Omental fat pad (tissue), 4 donors: ENCODE measurements around the gene NDUFS7. TPM values are rescaled to one million over a fixed set of nuclear protein-coding genes. Genes with fewer than 3 reads are reported as not detected.

Experiments
- ATAC-seq: fragments of 150-250 bp; one replicate; pipeline ENCODE4 v1.9.1; 2016; ENCODE audit warnings: mild to moderate bottlenecking, moderate library complexity; ENCODE audit not compliant: low FRiP score
- DNase-seq: peaks from one replicate; pipeline ENCODE4 v3.0.0-alpha.2; 2019; ENCODE audit warnings: low spot score
- total RNA-seq, 4 donors: library from RNA; depleted of rRNA; stranded (reverse); fragments of >200 nt; gene quantifications; one replicate each; pipeline ENCODE4 v1.1.0, GENCODE V29; 2016
- TF ChIP-seq, protein P1 (sequence below), 3 donors: fragments of 450-650 bp; IDR thresholded peaks; one replicate each; pipeline ENCODE4 v1.5.1; 2016 to 2017; ENCODE audit warnings: antibody characterized with exemption in 3 of 3, mild to moderate bottlenecking in 3 of 3, moderate library complexity in 2 of 3

The NDUFS7 gene
- total RNA-seq, 4 donors from 2014 or later: 80.3 to 121 (median 114) TPM

DNA sequence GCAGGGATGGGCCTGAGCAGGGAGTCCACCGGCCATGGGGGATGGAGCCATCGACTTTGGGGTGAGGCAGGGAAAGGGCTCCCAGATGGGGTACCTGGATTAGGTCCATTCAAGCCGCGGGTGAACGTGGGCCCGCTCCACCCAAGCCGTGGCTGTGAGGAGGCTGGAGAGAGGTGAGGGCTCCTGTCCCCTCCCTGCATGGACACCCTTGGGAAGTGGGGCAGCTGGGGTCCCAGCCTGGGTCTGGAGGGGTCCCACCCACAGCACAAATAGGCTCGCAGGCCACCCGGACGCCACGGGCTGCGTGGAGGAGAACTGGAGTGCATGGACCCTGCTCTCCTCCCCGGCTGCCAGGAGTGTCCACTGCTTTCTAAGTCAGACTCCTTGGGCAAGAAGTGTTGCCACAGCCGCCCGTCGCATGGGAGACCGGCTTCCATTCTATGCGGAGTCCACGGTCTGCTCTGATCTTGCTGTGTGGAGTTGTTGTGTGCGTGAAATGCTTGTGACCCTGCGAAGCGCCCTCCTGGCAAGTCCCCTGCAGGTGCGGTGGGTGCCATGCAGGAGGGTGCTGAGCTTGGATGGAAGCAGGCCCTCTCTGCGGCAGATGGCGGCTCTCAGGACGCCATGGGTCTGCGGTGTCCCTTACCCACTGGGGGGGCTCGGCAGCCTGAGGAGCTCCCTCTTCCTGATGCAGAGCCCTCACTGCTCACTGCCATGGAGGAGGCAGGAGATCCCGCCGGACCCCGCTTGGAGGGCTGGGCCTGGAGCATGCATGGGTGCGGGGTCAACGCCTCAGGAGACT is 25.7 kb downstream of the NDUFS7 start:
- TF ChIP-seq, protein P1, sequence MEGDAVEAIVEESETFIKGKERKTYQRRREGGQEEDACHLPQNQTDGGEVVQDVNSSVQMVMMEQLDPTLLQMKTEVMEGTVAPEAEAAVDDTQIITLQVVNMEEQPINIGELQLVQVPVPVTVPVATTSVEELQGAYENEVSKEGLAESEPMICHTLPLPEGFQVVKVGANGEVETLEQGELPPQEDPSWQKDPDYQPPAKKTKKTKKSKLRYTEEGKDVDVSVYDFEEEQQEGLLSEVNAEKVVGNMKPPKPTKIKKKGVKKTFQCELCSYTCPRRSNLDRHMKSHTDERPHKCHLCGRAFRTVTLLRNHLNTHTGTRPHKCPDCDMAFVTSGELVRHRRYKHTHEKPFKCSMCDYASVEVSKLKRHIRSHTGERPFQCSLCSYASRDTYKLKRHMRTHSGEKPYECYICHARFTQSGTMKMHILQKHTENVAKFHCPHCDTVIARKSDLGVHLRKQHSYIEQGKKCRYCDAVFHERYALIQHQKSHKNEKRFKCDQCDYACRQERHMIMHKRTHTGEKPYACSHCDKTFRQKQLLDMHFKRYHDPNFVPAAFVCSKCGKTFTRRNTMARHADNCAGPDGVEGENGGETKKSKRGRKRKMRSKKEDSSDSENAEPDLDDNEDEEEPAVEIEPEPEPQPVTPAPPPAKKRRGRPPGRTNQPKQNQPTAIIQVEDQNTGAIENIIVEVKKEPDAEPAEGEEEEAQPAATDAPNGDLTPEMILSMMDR (IDR thresholded peaks at IDR 0.05): no peak
- ATAC-seq (no peak), DNase-seq (no peak)

DNA sequence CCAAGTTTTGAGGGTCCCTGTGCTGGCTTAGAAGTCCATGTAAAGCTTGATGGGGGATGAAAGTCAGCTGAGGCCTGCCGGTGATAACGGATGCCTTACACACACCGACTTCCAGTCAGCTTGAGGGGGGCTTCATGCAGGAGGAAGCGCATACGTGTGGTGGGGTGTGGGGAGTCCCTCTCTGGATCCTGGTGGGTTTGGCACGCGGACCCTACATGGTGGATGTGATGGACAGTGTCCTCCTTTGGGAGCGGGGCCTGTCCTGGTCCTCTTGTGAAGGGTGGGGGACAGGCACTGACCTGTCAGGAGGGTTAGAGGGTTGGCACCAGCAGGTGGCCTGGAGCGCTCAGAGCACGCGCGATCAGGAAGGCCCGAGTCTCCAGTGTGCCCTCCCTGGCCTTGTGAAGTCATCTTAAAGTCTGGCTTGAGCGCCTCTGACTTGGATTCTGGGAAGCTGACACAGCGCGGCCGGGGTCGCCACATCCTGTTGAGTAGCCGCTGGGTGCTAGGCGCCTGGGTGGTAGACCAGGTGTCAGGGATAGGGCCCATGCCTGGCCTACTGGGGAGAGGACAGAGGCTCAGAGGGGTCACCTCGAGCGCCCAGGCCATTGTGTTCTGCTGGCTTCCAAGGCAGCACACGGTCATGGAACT is 26.6 kb downstream of the NDUFS7 start:
- no peak for DNase-seq
- no peak for ATAC-seq
- TF ChIP-seq, protein P1 (IDR thresholded peaks at IDR 0.05): no peak

DNA sequence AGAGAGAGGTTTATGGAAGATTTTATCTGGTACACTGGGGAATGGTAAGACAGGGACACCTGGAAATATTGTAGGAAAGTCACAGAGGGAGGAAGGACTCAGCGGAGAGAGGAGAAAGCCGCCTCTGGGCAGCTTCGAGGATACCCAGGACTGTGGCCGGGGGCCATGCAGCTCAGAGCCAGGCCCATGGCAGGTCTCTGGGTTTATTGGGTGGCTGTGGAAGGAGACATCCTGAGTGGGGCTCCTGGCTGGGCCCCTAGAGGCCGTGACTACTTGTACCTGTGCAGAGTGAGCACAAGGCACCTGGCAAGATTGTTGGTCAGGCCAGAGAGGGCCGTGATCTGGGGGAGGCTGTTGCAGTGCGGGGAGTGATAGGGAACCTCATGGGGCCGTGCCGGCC is 27.1 kb downstream of the NDUFS7 start:
- DNase-seq: no peak
- TF ChIP-seq, protein P1 (IDR thresholded peaks at IDR 0.05): no peak
- no peak for ATAC-seq

DNA sequence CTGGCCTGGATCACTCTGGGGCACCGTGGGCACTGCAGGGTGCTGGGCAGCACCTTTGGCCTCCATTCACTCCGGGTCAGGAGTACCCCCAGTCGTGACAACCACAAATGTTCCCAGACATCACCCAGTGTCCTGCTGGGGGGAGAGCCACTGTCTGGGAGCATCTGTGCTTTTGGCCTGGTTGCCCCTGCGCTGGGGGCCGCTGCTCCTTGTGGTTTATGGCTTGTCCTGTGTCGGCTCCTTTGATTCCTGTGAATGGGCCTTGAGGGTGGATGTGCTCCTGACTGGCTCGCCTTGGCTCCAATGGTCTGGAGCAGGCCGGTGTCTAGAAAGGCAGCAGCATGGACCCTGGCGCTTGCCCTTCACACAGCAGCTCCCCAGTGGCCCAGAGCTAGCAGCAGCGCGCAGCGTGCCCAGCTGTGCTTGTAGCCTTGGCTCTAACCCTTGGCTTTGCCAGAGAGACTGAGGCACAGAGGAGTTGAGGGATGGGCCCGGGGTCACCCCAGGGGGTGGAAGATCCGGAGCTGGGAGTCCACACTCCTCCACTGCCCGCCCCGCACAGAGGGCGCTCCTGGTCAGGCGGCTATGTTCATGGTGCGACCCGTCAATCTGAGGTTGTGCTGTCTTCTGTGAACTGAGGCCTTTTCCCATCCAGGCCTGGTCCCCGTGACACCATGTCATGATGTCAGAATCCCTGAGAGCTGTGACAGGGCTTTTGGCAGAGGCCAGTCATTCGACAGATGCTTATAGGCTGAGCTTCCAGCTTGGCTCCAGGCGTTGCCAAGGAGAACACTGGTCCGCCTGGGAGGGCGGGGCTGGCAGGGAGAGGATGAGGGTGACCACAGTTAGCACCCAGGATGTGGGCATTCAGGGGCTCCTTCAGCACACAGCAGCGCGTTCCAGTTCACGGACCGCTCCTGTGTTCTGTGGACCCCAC is 27.8 kb downstream of the NDUFS7 start:
- TF ChIP-seq, protein P1 (IDR thresholded peaks at IDR 0.05): no peak
- ATAC-seq (no peak), DNase-seq (no peak)

DNA sequence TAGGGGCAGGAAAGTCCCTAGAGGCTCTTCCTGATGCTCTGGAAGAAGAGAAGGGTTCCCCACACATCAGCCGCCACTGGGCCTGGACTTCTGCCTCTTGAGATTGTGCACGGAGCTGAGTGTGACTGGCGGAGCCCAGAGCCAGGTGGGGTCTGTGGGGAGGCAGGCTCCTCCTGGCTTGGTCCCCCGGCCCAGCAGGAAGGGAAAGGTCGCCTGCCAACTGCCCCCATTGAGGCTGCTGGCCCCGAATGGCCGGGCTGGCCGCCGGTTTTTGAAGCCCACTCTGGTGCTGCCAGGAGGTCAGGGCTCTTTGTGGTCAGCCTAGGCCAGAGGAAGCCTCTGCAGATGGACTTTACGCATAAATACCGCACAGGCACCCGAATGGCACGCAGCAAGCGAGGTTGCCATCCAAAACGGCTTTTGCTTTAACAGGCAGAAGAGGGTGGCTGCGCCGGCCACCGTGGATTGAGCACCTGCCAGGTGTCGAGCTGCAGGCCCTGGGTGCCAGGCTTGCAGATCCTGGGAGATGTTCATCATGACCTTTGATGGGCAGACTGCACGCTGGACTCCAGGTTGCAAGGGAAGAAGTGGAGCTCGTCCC is 28.7 kb downstream of the NDUFS7 start:
- no peak for DNase-seq
- ATAC-seq: no peak
- TF ChIP-seq, protein P1 (IDR thresholded peaks at IDR 0.05): no peak

DNA sequence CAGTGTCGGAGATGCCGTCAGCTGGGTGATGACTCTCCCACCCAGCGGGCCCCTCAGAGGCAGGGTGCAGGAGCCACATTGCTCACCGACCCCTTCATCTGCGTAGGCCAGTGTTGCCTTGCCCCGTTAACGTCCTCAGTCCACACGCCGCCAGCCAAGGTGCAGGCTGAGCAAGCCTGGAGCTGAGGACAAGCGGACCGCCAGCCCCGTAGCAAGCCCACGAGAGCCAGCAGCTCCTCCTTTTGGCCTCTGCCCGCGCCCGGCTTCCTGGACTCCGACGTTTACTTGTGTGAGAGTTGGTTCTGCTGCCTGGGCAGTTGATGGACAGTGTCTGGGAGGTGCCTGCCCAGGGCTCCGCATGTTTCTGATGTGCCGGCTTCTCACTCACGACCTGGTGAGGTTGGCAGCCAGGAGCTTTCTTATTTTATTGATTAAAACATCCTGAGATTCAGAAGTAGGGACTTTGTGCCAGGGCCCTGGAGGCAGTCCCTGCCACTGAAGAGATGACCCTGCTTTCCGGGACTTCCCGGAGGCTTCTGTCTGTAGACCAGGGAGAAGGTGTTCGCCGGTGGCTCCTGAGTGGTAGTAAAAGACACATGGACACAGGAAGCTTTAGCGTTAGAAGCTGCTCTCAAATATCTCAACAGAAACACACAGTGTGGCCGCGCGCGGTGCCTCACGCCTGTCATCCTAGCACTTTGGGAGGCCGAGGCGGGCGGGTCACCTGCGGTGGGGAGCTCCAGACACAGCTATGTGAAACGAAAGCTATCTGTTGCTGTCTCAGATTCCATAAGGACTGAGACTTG is 29.5 kb downstream of the NDUFS7 start:
- DNase-seq (no peak), ATAC-seq (no peak)
- TF ChIP-seq, protein P1 (IDR thresholded peaks at IDR 0.05): no peak
